Astrocyte (in vitro differentiated cells and primary cell): ENCODE measurements around the gene POU3F3.

Experiments used
- CTCF ChIP-seq: IDR thresholded peaks from 2 replicates; pipeline ENCODE4 v1.5.1; 2011; ENCODE audit warnings: low read depth, mild to moderate bottlenecking, inconsistent platforms, low read length, moderate library complexity; ENCODE audit not compliant: insufficient read depth
- EZH2 ChIP-seq: IDR thresholded peaks from 2 replicates; pipeline ENCODE4 v1.6.1; 2012; ENCODE audit warnings: mild to moderate bottlenecking, low read length, inconsistent platforms; ENCODE audit not compliant: insufficient read depth

DNA sequence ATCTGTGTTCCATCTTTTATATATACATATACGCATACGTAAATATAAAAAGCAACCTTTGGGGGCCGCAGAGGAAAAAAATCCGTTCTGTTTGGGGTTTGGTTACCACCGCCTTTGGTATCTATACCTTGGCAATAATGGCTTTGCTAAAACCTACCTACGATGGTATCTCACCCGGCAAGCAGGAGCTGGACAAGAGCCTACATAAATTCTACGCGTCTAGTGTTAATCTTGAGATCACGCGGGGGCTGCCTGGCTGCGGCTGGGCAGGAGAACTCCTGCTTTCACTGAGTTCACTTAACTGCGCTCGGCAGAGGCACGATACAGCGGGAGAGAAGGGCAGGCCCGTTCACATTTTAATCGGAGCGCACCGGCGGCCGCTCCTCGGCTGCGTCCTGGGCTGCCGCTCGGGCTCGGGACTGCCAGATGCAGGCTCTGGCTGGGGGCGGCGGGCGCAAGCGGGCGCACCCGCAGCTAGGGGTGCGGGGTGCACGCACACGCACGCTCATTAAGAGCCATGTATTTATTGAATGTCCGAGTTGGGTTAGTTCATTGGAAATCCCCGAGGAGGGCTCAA is 1.7 kb upstream of the POU3F3 start:
- TF ChIP-seq EZH2 (peak; percentile 50), CTCF (no peak)
